HEK293 (cell line): ENCODE results near the gene ATP8B4.

ENCODE experiments used
- CTCF ChIA-PET: fragments of 350-600 bp; formaldehyde crosslinking; extraction: SDS; loops from one replicate; lab custom pipeline; 2021; ENCODE audit warnings: antibody characterized with exemption; lab: Yijun Ruan, JAX
- POLR2A ChIA-PET: fragments of 300-600 bp; formaldehyde crosslinking; extraction: SDS; loops from one replicate; lab custom pipeline; 2020; ENCODE audit warnings: antibody characterized with exemption, inconsistent platforms; lab: Yijun Ruan, JAX
- H3K27ac ChIP-seq: fragments of 200-500 bp; sonication (Bioruptor generic); 2 replicates; pipeline ENCODE4 v1.5.1; 2014; ENCODE audit warnings: low read depth, low read length, control low read depth, inconsistent platforms; ENCODE audit errors: extremely low read depth
- H3K36me3 ChIP-seq, 2 experiments: fragments of 200-500 bp in 1 of 2; sonication (Bioruptor generic) in 1 of 2; 1 replicate in 1 of 2; 2 replicates in 1 of 2; pipeline ENCODE4 v1.5.1; 2014 to 2017; ENCODE audit warnings: inconsistent platforms in 2 of 2, low read length in 2 of 2; ENCODE audit not compliant: control insufficient read depth in 2 of 2, insufficient read depth in 1 of 2
- H3K4me1 ChIP-seq: fragments of 200-500 bp; sonication (Bioruptor generic); 2 replicates; pipeline ENCODE4 v1.5.1; 2014; ENCODE audit warnings: mild to moderate bottlenecking, low read length, inconsistent platforms; ENCODE audit not compliant: control insufficient read depth, insufficient read depth
- H3K4me3 ChIP-seq: 2 replicates; pipeline ENCODE4 v1.5.1; 2011; ENCODE audit warnings: low read depth, mild to moderate bottlenecking, control low read depth, low read length, moderate library complexity
- H3K9me3 ChIP-seq: fragments of 200-500 bp; sonication (Bioruptor generic); 2 replicates; pipeline ENCODE4 v1.5.1; 2014; ENCODE audit warnings: low read depth, low read length, inconsistent platforms; ENCODE audit not compliant: control insufficient read depth, insufficient read depth
- GLI4 ChIP-seq: fragments of 450-650 bp; formaldehyde crosslinking; IDR thresholded peaks from 2 replicates; pipeline ENCODE4 v1.5.1; 2016; ENCODE audit warnings: missing biosample characterization, missing genetic modification characterization
- KLF16 ChIP-seq: fragments of 450-650 bp; formaldehyde crosslinking; IDR thresholded peaks from 2 replicates; pipeline ENCODE4 v1.5.1; 2017; ENCODE audit warnings: missing biosample characterization, missing genetic modification characterization
- MYNN ChIP-seq: fragments of 450-650 bp; formaldehyde crosslinking; IDR thresholded peaks from 2 replicates; pipeline ENCODE4 v1.5.1; 2016; ENCODE audit warnings: missing biosample characterization, missing genetic modification characterization, borderline replicate concordance
- PATZ1 ChIP-seq: fragments of 450-650 bp; formaldehyde crosslinking; IDR thresholded peaks from 2 replicates; pipeline ENCODE4 v1.5.1; 2016; ENCODE audit warnings: missing biosample characterization, missing genetic modification characterization
- PRDM4 ChIP-seq: fragments of 450-650 bp; formaldehyde crosslinking; IDR thresholded peaks from 2 replicates; pipeline ENCODE4 v1.5.1; 2017; ENCODE audit warnings: missing biosample characterization, missing genetic modification characterization
- REST ChIP-seq: fragments of 450-650 bp; formaldehyde crosslinking; IDR thresholded peaks from 2 replicates; pipeline ENCODE4 v1.5.1; 2016; ENCODE audit warnings: missing biosample characterization, missing genetic modification characterization
- TCF7L2 ChIP-seq: IDR thresholded peaks from 2 replicates; pipeline ENCODE4 v1.6.1; 2011; ENCODE audit warnings: low read depth, mild to moderate bottlenecking, inconsistent platforms, low read length, moderate library complexity, borderline replicate concordance
- TSHZ1 ChIP-seq: fragments of 450-650 bp; formaldehyde crosslinking; IDR thresholded peaks from 2 replicates; pipeline ENCODE4 v1.5.1; 2016; ENCODE audit warnings: missing biosample characterization, missing genetic modification characterization, borderline replicate concordance
- ZNF248 ChIP-seq: fragments of 450-650 bp; formaldehyde crosslinking; IDR thresholded peaks from 2 replicates; pipeline ENCODE4 v1.5.1; 2017; ENCODE audit warnings: missing biosample characterization, missing genetic modification characterization
- ZNF302 ChIP-seq: fragments of 450-650 bp; formaldehyde crosslinking; IDR thresholded peaks from 2 replicates; pipeline ENCODE4 v1.5.1; 2016; ENCODE audit warnings: missing biosample characterization, missing genetic modification characterization, low read depth
- ZNF324 ChIP-seq: fragments of 450-650 bp; formaldehyde crosslinking; IDR thresholded peaks from 2 replicates; pipeline ENCODE4 v1.5.1; 2016; ENCODE audit warnings: missing biosample characterization, missing genetic modification characterization
- ZNF350 ChIP-seq: fragments of 450-650 bp; formaldehyde crosslinking; IDR thresholded peaks from 2 replicates; pipeline ENCODE4 v1.5.0; 2017; ENCODE audit warnings: missing biosample characterization, mild to moderate bottlenecking, missing genetic modification characterization
- ZNF513 ChIP-seq: fragments of 450-650 bp; IDR thresholded peaks from 2 replicates; pipeline ENCODE4 v1.5.1; 2018; ENCODE audit warnings: missing biosample characterization, missing genetic modification characterization
- ZNF555 ChIP-seq: fragments of 450-650 bp; formaldehyde crosslinking; conservative IDR thresholded peaks from 2 replicates; pipeline ENCODE4 v1.5.1; 2017; ENCODE audit warnings: missing biosample characterization, mild to moderate bottlenecking, missing genetic modification characterization, inconsistent platforms
- ZNF645 ChIP-seq: fragments of 450-650 bp; formaldehyde crosslinking; IDR thresholded peaks from 2 replicates; pipeline ENCODE4; 2016; ENCODE audit warnings: missing biosample characterization, missing genetic modification characterization
- ZSCAN18 ChIP-seq: fragments of 450-650 bp; formaldehyde crosslinking; IDR thresholded peaks from 2 replicates; pipeline ENCODE4 v1.5.1; 2016; ENCODE audit warnings: missing biosample characterization, missing genetic modification characterization
- ZSCAN23 ChIP-seq: fragments of 450-650 bp; formaldehyde crosslinking; IDR thresholded peaks from 2 replicates; pipeline ENCODE4 v1.5.1; 2016; ENCODE audit warnings: missing biosample characterization, missing genetic modification characterization

The ATP8B4 gene

GRCh38 chr15:49863431-49864224 lies 255.4 kb downstream of the ATP8B4 start:
- H3K27ac ChIP-seq = no peak overlapping the region
- no peaks in the 10 kb centered on the region for H3K36me3 ChIP-seq
- no peaks in the 10 kb centered on the region for H3K9me3 ChIP-seq
- TF ChIP-seq ZNF645 = no peak
- TF ChIP-seq, all 188 proteins: peak for 0
- CTCF ChIA-PET = no interaction called here
- Histone ChIP-seq H3K4me3 (no peak overlapping the region), H3K4me1 (no peaks in the 10 kb centered on the region)
- POLR2A ChIA-PET = no interaction called here

- no peak overlapping the region for H3K4me3 ChIP-seq
- no peaks in the 10 kb centered on the region for H3K4me1 ChIP-seq
- POLR2A ChIA-PET = no interaction called here
- no peaks in the 10 kb centered on the region for H3K36me3 ChIP-seq
- no peak overlapping the region for H3K27ac ChIP-seq
- CTCF ChIA-PET = interaction anchor here (0.6 to 0.7 kb wide), 2 partner anchors 45 to 1207 kb away, joined by 4 to 7 read pairs; no protein-coding TSS in a partner anchor
- H3K9me3 ChIP-seq = no peaks in the 10 kb centered on the region
- TF ChIP-seq ZNF513 (no peak), TCF7L2 (no peak), PRDM4 (tag by site-specific recombination) (no peak), ZSCAN18 (tag by site-specific recombination) (no peak), TSHZ1 (tag by site-specific recombination) (no peak), ZNF350 (tag by site-specific recombination) (no peak), ZNF302 (no peak), ZNF555 (tag by site-specific recombination) (no peak), ZNF248 (tag by site-specific recombination) (no peak), ZSCAN23 (tag by site-specific recombination) (no peak), KLF16 (tag by site-specific recombination) (no peak), ZNF324 (tag by site-specific recombination) (no peak), GLI4 (tag by site-specific recombination) (no peak), PATZ1 (tag by site-specific recombination) (no peak), MYNN (tag by site-specific recombination) (no peak), REST (no peak)
Observed at GRCh38 chr15:49860101-49860500, 258.9 kb downstream of the ATP8B4 start.
